Measurements from ENCODE around the gene ATG4B. TPM values are rescaled to one million over a fixed set of nuclear protein-coding genes. Genes with fewer than 3 reads are reported as not detected.

Gene ATG4B
- total RNA-seq, 1 experiment from 2014 or later = 67.6 TPM

- DNase-seq (ENCODE audit: low read depth) = no peak
These were observed 535 bp downstream of the ATG4B start for GRCh38 chr2:241637795-241638660.

GRCh38 chr2:241638940-241639339, 1.4 kb downstream of the ATG4B start:
- no peak for DNase-seq (ENCODE audit: low read depth)

- no peak for DNase-seq (ENCODE audit: low read depth)
These were observed 1.9 kb downstream of the ATG4B start for GRCh38 chr2:241639385-241639784.

DNA sequence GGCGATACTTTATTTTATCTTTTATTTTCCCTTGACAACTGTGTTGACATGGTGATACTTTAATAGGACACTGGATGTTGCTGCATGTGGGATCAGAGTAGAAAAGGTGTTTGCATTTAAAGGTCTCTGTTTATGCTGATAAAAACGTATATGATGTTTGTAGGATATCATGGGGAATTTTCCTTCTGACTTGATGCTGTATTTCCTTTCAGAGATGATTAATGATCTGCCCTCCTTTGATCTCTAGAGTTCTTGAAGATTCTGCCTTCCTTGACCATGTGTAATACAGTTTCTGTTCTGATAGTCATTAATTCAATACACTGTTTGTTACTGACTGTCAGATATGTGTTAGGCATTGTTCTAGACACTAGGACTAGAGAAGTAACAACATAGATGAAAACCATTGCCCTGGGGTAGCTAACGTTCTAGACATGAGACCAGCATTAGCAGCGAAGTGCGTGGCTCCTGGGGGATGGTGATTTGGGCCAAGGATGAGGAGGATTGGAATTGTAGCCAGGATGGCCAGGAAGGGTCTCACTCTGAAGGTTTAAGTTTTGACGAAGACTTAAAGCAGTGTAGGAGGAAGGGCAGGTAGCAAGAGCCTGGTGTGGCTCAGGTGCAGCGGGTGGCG, 2.8 kb downstream of the ATG4B start:
- no peak for DNase-seq (ENCODE audit: low read depth)

DNA sequence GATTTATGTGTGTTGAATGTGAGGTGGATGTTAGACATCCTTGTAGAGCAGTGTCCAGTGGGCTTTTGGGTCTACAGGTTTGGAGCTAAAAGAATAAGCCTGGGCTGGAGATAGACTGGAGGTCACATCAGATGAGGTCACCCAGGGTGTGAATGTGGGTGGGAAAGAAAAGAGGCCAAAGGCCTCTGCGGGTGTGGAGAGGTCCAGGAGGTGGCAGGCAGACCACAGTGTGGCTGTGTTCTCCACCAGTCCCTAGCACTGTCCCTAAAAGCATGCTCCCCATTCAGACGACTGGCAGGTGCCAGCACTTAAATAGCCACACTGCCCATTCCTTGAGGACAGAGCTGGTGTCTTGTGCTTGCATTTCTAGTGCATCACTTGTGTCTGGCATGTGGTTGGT, 4.1 kb downstream of the ATG4B start:
- no peak for DNase-seq (ENCODE audit: low read depth)

DNA sequence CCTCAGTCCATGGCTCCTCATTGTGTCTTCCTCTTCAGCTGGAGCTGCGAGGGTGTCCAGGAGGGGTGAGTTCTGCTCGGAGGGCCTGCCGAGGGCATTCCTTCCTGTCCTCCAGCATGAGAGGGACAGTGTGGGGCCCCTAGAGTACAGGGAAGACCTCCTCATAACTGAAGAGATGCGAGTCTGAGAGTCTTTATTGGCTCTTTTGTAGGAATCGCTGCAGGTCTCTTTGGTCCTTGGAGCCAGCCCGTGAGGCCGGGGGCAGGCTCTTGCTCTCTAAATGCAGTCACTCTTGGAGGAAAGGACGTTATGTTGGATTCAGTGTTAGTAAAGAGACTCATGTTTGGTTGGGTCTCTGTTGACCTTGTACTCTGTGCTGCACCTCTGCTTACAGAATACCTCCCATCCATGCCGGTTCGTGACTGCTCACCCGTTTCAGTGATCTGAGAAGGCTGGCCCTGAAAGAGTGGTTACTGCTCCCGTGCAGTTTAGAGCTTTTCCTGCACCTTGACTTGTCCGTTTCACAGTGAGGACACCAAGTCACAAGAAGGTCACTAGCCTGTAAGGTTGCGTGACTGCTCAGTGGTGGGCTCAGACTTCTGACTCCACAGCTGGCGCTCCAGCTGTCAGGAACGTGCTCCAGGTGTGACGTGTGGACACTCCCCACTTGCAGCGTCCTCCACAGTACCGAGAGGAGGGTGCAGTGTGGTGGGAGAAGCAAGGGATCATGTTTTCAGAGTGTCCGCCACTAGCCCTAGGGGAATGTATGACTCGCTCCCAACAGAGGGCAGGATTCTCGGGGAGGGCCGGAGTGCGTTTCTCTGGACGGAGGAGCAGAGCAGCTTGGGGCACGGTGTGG, 7.8 kb downstream of the ATG4B start:
- no peak for DNase-seq (ENCODE audit: low read depth)

DNA sequence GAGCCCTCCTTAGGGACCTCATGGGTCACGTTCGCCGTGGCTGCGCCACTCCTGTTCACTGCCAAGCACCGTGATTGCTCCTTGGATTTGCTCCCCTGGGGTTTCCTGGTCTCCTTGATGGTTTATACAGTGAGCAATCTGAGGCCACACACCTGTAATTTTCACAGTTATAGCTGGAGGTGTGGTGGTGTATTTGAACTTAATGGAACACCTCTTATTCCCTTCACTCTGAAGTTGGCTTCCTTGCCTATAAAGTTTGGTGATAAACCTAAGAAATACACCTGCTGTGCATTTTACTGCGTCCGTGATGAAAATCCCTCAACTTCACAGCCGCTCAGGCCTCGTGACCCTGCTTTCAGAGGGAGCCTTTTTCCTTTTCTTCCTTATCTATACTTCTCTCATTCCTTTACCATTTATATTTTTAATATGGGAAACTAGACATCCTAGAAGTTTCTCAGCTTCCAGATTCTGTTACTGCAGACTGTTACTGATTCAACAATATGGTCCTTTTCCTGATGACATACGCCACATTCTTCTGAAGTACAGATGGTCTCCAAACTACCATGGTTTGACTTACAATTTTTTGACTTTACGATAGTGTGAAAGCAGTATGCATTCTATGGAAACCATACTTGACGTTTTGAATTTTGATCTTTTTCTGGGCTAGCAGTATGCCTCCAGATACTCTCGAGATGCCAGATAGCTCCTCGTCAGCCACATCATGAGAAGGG, 8.6 kb downstream of the ATG4B start:
- DNase-seq (ENCODE audit: low read depth) = no peak

- no peak for DNase-seq (ENCODE audit: low read depth)
These were observed 11.0 kb downstream of the ATG4B start for GRCh38 chr2:241648453-241648852.

DNA sequence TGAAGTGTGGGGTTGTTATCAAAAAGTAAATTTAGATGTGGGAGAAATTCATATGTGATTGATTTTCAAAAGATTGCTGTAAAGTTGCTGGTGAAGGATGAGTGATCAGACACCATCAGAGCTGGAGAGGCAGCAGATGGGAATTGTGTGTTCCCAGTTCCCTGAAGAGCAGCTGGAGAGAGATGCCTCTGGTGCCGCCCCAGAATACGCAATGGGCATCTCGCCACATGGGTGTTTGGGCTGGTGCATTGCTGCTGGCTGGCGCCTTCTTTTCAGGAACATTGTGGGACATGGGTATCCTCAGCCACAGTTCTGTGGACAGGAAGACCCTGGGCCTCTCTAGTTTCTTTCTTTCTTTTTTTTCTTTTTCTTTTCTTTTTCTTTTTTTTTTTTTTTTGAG, 11.9 kb downstream of the ATG4B start:
- DNase-seq (ENCODE audit: low read depth) = no peak

GRCh38 chr2:241649927-241650326, 12.4 kb downstream of the ATG4B start:
- no peak for DNase-seq (ENCODE audit: low read depth)

DNA sequence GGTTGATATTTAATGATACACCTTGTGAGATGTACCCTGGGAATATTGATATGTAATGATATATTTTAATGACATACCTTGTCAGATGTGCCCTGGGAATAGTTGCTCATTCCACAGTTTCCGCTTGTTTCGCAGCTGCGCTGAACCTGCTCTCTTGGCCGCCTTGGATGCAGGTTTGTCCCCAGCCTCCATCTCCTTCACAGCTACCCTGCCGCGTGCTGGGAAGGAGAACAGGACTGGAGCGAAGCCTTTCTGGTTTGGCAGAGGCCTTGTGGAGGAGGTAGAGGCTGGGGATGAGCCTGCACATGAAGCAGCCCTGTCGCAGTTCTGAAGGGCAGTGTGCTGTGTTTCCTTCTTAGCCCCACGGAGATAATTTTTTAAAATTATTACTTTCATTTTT, 14.6 kb downstream of the ATG4B start:
- no peak for DNase-seq (ENCODE audit: low read depth)

- no peak for DNase-seq (ENCODE audit: low read depth)
These were observed 15.2 kb downstream of the ATG4B start for GRCh38 chr2:241652722-241653121.

GRCh38 chr2:241653210-241653750, 15.8 kb downstream of the ATG4B start:
- no peak for DNase-seq (ENCODE audit: low read depth)

- DNase-seq (ENCODE audit: low read depth) = no peak
These were observed 17.1 kb downstream of the ATG4B start for GRCh38 chr2:241654551-241654950.

DNA sequence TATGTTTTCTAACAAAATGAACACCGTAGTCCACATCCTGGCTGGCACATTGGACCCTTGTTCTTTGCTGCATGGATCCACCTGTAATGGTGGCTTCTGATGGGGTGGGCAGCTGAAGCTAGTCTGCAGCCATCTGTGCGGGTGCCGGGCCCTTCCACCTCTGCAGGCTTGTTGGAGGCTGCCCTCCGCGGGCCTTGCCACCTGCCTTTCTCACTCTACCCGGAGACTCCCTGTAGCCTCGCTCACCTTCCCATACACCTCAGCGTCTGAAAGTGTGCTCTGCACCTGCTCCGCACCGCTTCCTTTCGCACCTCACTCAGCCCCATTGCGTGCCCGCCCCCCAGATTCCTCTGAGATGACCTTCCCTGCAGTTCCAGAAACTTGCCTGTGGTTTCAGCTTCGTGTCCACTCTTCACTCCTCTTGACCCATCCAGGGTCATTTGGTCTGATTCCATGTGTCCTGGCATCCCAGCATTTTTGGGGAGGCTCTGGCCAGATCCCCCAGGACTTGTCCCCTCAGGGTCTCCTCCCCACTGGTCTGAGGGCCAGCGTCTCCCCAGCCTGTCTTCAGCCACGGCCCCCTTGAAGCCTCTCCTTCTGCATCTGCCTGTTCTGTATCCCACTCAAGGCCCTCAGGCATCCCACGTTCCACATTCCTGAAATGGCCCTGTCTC, 18.2 kb downstream of the ATG4B start:
- DNase-seq (ENCODE audit: low read depth) = no peak

- no peak for DNase-seq (ENCODE audit: low read depth)
These were observed 18.8 kb downstream of the ATG4B start for GRCh38 chr2:241656190-241656741.

DNA sequence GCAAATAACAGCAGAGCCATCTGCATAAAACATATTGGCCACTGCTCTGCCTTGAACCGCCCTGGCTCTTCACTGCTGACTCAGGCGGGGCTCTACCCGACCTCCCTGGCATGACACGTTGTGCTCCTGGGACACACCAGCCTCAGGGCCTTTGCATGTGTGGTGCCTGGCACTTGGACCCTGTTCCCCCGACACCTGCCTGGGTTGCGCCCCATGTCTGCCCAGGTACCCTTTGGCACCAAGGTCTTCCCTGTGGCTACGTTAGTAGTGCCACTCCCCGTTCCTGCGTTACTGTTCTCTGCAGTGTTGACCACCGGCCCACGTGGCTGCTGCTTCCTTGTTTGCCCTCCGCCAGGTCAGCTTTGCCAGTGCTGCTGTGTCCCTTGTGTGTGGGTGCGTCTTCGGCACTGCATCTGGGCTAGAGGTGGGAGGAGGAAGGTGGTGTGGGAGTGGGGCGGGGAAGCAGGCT, 20.3 kb downstream of the ATG4B start:
- no peak for DNase-seq (ENCODE audit: low read depth)

- no peak for DNase-seq (ENCODE audit: low read depth)
These were observed 20.8 kb downstream of the ATG4B start for GRCh38 chr2:241658296-241658695.

GRCh38 chr2:241659150-241659739, 21.8 kb downstream of the ATG4B start:
- DNase-seq (ENCODE audit: low read depth) = no peak
